Measurements from ENCODE around the gene MOSMO.

The MOSMO gene

DNA sequence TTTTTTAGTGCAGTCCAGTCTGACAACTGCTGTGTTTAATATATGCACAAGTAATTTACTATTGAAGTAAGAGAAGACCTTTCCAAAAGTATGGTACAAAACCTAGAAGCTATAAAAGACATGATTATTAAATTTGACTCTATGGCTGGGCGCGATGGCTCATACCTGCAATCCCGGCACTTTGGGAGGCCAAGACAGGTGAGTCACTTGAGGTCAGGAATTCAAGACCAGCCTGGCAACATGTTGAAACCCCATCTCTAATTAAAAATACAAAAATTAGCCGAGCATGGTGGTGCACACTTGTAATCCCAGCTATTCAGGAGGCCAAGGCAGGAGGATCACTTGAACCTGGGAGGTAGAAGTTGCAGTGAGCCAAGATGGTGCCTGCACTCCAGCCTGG lies 43.1 kb downstream of the MOSMO start:
- DNase-seq (ENCODE audit: low spot score): no peak
- peaks cover 23% of the 10 kb centered on the region for H3K36me3 ChIP-seq (ENCODE audit: low read depth)

GRCh38 chr16:22052980-22053379 lies 45.1 kb downstream of the MOSMO start:
- no peak overlapping the region for H3K4me3 ChIP-seq (ENCODE audit: severe bottlenecking)
- peaks cover 28% of the 10 kb centered on the region for H3K36me3 ChIP-seq (ENCODE audit: low read depth)
- peaks cover 19% of the 10 kb centered on the region for H3K4me1 ChIP-seq (ENCODE audit: insufficient read depth, poor library complexity, severe bottlenecking)
- no peaks in the 10 kb centered on the region for H3K27me3 ChIP-seq (ENCODE audit: insufficient read depth, poor library complexity, severe bottlenecking)
- H3K27ac ChIP-seq (ENCODE audit: poor library complexity, severe bottlenecking): no peak overlapping the region
- DNase-seq (ENCODE audit: low spot score) (no peak), ATAC-seq (ENCODE audit: low read depth) (no peak)
- no peak for TF ChIP-seq CTCF (IDR thresholded peaks at IDR 0.05; ENCODE audit: poor library complexity, severe bottlenecking)
- H3K9me3 ChIP-seq (ENCODE audit: severe bottlenecking): no peaks in the 10 kb centered on the region

More for the DNA sequence above, 43.1 kb downstream of the MOSMO start:
- peak; percentile 59 for ATAC-seq (ENCODE audit: low read depth)
- Histone ChIP-seq H3K9me3 (ENCODE audit: severe bottlenecking) (no peaks in the 10 kb centered on the region), H3K27ac (ENCODE audit: poor library complexity, severe bottlenecking) (peak overlapping the region; percentile 57), H3K4me1 (ENCODE audit: insufficient read depth, poor library complexity, severe bottlenecking) (peaks cover 24% of the 10 kb centered on the region), H3K4me3 (ENCODE audit: severe bottlenecking) (no peak overlapping the region), H3K27me3 (ENCODE audit: insufficient read depth, poor library complexity, severe bottlenecking) (no peaks in the 10 kb centered on the region)
- TF ChIP-seq CTCF (IDR thresholded peaks at IDR 0.05; ENCODE audit: poor library complexity, severe bottlenecking): no peak

- Histone ChIP-seq H3K4me1 (ENCODE audit: insufficient read depth, poor library complexity, severe bottlenecking) (peaks cover 19% of the 10 kb centered on the region), H3K27me3 (ENCODE audit: insufficient read depth, poor library complexity, severe bottlenecking) (no peaks in the 10 kb centered on the region), H3K27ac (ENCODE audit: poor library complexity, severe bottlenecking) (no peak overlapping the region), H3K9me3 (ENCODE audit: severe bottlenecking) (no peaks in the 10 kb centered on the region), H3K36me3 (ENCODE audit: low read depth) (peaks cover 28% of the 10 kb centered on the region), H3K4me3 (ENCODE audit: severe bottlenecking) (no peak overlapping the region)
- DNase-seq (ENCODE audit: low spot score): no peak
- TF ChIP-seq CTCF (IDR thresholded peaks at IDR 0.05; ENCODE audit: poor library complexity, severe bottlenecking): no peak
- ATAC-seq (ENCODE audit: low read depth): no peak
These were observed 46.0 kb downstream of the MOSMO start for GRCh38 chr16:22053921-22054341.

DNA sequence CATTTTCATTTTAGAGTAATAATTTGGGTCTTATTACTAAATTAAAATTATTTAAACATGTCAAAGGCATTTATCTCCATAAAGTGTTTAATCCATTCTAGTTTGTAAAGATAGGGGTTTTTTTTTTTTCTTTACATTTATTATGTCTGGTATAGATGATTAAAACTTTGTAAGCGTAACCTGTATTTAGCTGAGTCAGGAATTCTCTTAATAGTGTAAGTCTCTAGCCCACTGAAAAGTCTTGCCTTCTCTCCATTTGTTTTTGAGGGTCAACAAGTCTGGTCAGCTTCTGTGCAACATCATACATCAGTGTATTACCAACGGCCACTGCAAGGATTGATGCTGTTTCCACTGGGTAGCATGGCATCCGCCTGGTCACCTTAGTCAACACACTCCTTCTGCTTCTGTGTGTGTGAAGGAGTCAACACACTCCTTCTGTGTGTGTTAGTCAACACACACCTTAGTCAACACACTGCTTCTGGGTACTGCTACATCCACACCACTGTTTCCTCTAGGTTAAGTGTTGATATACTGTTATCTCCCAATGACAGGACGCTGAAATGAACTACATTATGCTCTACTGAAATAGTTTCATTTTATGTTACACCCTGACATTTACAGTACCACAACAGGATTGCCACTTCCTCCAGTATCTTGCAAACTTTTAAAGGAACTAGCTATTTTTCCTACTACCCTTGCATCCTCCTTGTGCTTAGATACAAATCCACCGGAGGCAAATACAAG lies 47.1 kb downstream of the MOSMO start:
- ATAC-seq (ENCODE audit: low read depth) (no peak), DNase-seq (ENCODE audit: low spot score) (no peak)
- H3K9me3 ChIP-seq (ENCODE audit: severe bottlenecking): no peaks in the 10 kb centered on the region

More for the DNA sequence above, 47.1 kb downstream of the MOSMO start:
- Histone ChIP-seq H3K4me1 (ENCODE audit: insufficient read depth, poor library complexity, severe bottlenecking) (peaks cover 18% of the 10 kb centered on the region), H3K27me3 (ENCODE audit: insufficient read depth, poor library complexity, severe bottlenecking) (no peaks in the 10 kb centered on the region), H3K27ac (ENCODE audit: poor library complexity, severe bottlenecking) (no peak overlapping the region), H3K4me3 (ENCODE audit: severe bottlenecking) (no peak overlapping the region), H3K36me3 (ENCODE audit: low read depth) (peaks cover 28% of the 10 kb centered on the region)
- TF ChIP-seq CTCF (IDR thresholded peaks at IDR 0.05; ENCODE audit: poor library complexity, severe bottlenecking): no peak

All from RWPE2 (cell line).